H1 (cell line): ENCODE data around the gene MED10. TPM values are rescaled to one million over a fixed set of nuclear protein-coding genes. Genes with fewer than 3 reads are reported as not detected.

Experiments used
- polyA plus RNA-seq, 7 experiments: library from polyadenylated mRNA; depleted of rRNA in 3 of 7; stranded (reverse) in 5 of 7; unstranded in 2 of 7; fragments of >200 nt in 5 of 7; fragments of 200-250 nt in 2 of 7; gene quantifications; 1 replicate in 5 of 7; 2 replicates in 1 of 7; 4 replicates in 1 of 7; pipeline versions ENCODE4 v1.2.1 to v1.2.3, GENCODE V29; 2011 to 2013; ENCODE audit warnings: missing spikeins in 2 of 7, mixed read lengths in 2 of 7
- total RNA-seq: library from RNA; stranded (reverse); fragmentation: NEBNext Ultra II Directional; extraction: Animal tissue kit (Norgen Biotek cat#: 25700); gene quantifications from 2 replicates; pipeline ENCODE4 v1.2.1, GENCODE V29; 2021

The MED10 gene
- total and polyA plus RNA-seq, 2 of the 8 experiments (the other 6 are each of a cell fraction or from before 2014, with no cell fraction given), result 20.1 to 23.2 TPM

Other genes starting within 250 kb of the MED10 start
- gene UBE2QL1, start 70.3 kb upstream of the MED10 start, total RNA-seq, result 0.43 and 0.44 TPM in 2 replicates
- 0.65 and 0.72 TPM in 2 replicates for gene UBE2QL1, start 70.3 kb upstream of the MED10 start, polyA plus RNA-seq (2011; rRNA removed)